H1 (cell line): ENCODE data around the gene MYLK. TPM values are rescaled to one million over a fixed set of nuclear protein-coding genes. Genes with fewer than 3 reads are reported as not detected.
A peak's percentile ranks its signal among the peaks of the same experiment; 100 is the strongest.
"Not testable (repeated sequence)": the region's sequence is repeated elsewhere in the genome, so short reads cannot be mapped to it uniquely, and the experiment has no call there.

ENCODE experiments used
- CTCF ChIA-PET: fragments of 300-600 bp; sonication (Branson Sonifier 250); formaldehyde crosslinking; loops from one replicate; lab custom pipeline; 2021; ENCODE audit not compliant: partially characterized antibody; lab: Charles Lee
- POLR2A ChIA-PET: fragments of 300-600 bp; sonication (Branson Sonifier 250); formaldehyde crosslinking; loops from one replicate; lab custom pipeline; 2021; ENCODE audit warnings: inconsistent platforms; ENCODE audit not compliant: partially characterized antibody; lab: Charles Lee
- DNase-seq, 2 experiments: peaks; one replicate each; pipeline versions ENCODE4 v3.0.0 to v3.0.0-alpha.2; 2010 to 2022; ENCODE audit warnings: low spot score in 2 of 2, low read depth in 1 of 2, mixed read lengths in 1 of 2
- FAIRE-seq: peaks from 2 replicates; lab custom pipeline; 2011; peaks lifted over from hg19 to GRCh38; lab: Jason Lieb, UNC
- H2AFZ ChIP-seq: 2 replicates; pipeline ENCODE4 v1.8.1; 2012; ENCODE audit warnings: low read length, inconsistent platforms
- H2AK5ac ChIP-seq: 2 replicates; pipeline ENCODE4 v1.6.1; 2013; ENCODE audit warnings: low read depth, low read length
- H2BK120ac ChIP-seq: replicated peaks from 2 replicates; pipeline ENCODE3; 2013; ENCODE audit warnings: low read depth, low read length, inconsistent platforms
- H2BK12ac ChIP-seq: 2 replicates; pipeline ENCODE4 v1.6.1; 2013; ENCODE audit warnings: low read depth, low read length
- H2BK15ac ChIP-seq: 2 replicates; pipeline ENCODE4 v1.6.1; 2013; ENCODE audit warnings: low read length
- H2BK20ac ChIP-seq: 2 replicates; pipeline ENCODE4 v1.6.1; 2013; ENCODE audit warnings: low read length
- H2BK5ac ChIP-seq: 2 replicates; pipeline ENCODE4 v1.6.1; 2013; ENCODE audit warnings: low read depth, low read length
- H3K14ac ChIP-seq: 2 replicates; pipeline ENCODE4 v1.6.1; 2013; ENCODE audit warnings: inconsistent platforms; ENCODE audit not compliant: insufficient read length
- H3K18ac ChIP-seq: 2 replicates; pipeline ENCODE4 v1.6.1; 2013; ENCODE audit warnings: low read length; ENCODE audit errors: extremely low read depth
- H3K23ac ChIP-seq: 2 replicates; pipeline ENCODE4 v1.6.1; 2013; ENCODE audit warnings: inconsistent platforms; ENCODE audit not compliant: insufficient read length
- H3K23me2 ChIP-seq: 2 replicates; pipeline ENCODE4 v1.6.1; 2013; ENCODE audit warnings: low read depth, low read length
- H3K27ac ChIP-seq: 2 replicates; pipeline ENCODE4 v1.6.1; 2011; ENCODE audit warnings: low read depth, low read length, inconsistent platforms
- H3K27me3 ChIP-seq, 4 experiments: replicated peaks in 1 of 4; 1 replicate in 1 of 4; 2 replicates in 3 of 4; pipeline versions ENCODE4 v1.6.1 to v1.8.1; 2011 to 2013; ENCODE audit warnings: low read length in 3 of 4, mild to moderate bottlenecking in 3 of 4, inconsistent platforms in 2 of 4, mixed read lengths in 2 of 4, moderate library complexity in 1 of 4; ENCODE audit not compliant: control insufficient read depth in 3 of 4, insufficient read depth in 3 of 4; ENCODE audit errors: extremely low read depth in 1 of 4
- H3K36me3 ChIP-seq, 4 experiments: 2 replicates each; pipeline versions ENCODE4 v1.6.1 to v1.8.1; 2011 to 2013; ENCODE audit warnings: mild to moderate bottlenecking in 4 of 4, low read length in 3 of 4, moderate library complexity in 2 of 4, control low read depth in 1 of 4, inconsistent platforms in 1 of 4; ENCODE audit not compliant: insufficient read depth in 4 of 4, control insufficient read depth in 2 of 4
- H3K4ac ChIP-seq: replicated peaks from 2 replicates; pipeline ENCODE3; 2013; ENCODE audit warnings: low read length, low read depth, mixed read lengths, inconsistent platforms; ENCODE audit not compliant: insufficient read length
- H3K4me1 ChIP-seq, 4 experiments: replicated peaks in 1 of 4; 1 replicate in 1 of 4; 2 replicates in 3 of 4; pipeline versions ENCODE4 v1.6.1 to v1.8.1; 2011 to 2013; ENCODE audit warnings: low read length in 3 of 4, inconsistent platforms in 2 of 4, mixed read lengths in 1 of 4; ENCODE audit not compliant: insufficient read depth in 4 of 4, control insufficient read depth in 3 of 4
- H3K4me2 ChIP-seq, 2 experiments: 2 replicates each; pipeline versions ENCODE4 v1.6.1 to v1.8.1; 2011 to 2013; ENCODE audit warnings: low read depth in 2 of 2, low read length in 2 of 2, control low read depth in 1 of 2, inconsistent platforms in 1 of 2, mild to moderate bottlenecking in 1 of 2; ENCODE audit not compliant: insufficient read depth in 1 of 2
- H3K4me3 ChIP-seq, 4 experiments: fragments of 200-600, 300-600 bp in 1 of 4; sonication (generic), shearing (Covaris generic), sonication (Bioruptor Twin) in 1 of 4; 2 replicates each; pipeline versions ENCODE4 v1.5.1 to v1.8.1; 2011 to 2016; ENCODE audit warnings: low read length in 4 of 4, low read depth in 3 of 4, control low read depth in 2 of 4, inconsistent platforms in 2 of 4, mild to moderate bottlenecking in 2 of 4, mixed read lengths in 1 of 4, moderate library complexity in 1 of 4; ENCODE audit not compliant: insufficient read depth in 2 of 4; ENCODE audit errors: extremely low read depth in 1 of 4
- H3K56ac ChIP-seq: replicated peaks from 2 replicates; pipeline ENCODE3; 2013; ENCODE audit warnings: low read depth, mild to moderate bottlenecking, mixed read lengths, low read length, inconsistent platforms; ENCODE audit not compliant: insufficient read length
- H3K79me1 ChIP-seq: 2 replicates; pipeline ENCODE4 v1.6.1; 2013; ENCODE audit warnings: low read depth, low read length, control low read depth
- H3K79me2 ChIP-seq, 2 experiments: 2 replicates each; pipeline versions ENCODE4 v1.6.1 to v1.8.1; 2012 to 2013; ENCODE audit warnings: low read length in 2 of 2, mild to moderate bottlenecking in 2 of 2, inconsistent platforms in 1 of 2; ENCODE audit not compliant: insufficient read depth in 2 of 2, control insufficient read depth in 1 of 2
- H3K9ac ChIP-seq, 4 experiments: replicated peaks in 1 of 4; 1 replicate in 1 of 4; 2 replicates in 3 of 4; pipeline versions ENCODE4 v1.6.1 to v1.8.1; 2011 to 2013; ENCODE audit warnings: low read depth in 3 of 4, low read length in 3 of 4, control low read depth in 2 of 4, mild to moderate bottlenecking in 2 of 4, moderate library complexity in 2 of 4, inconsistent platforms in 1 of 4; ENCODE audit errors: extremely low read depth in 1 of 4
- H3K9me3 ChIP-seq, 2 experiments: 2 replicates each; pipeline versions ENCODE4 v1.6.1 to v1.8.1; 2012 to 2013; ENCODE audit warnings: mild to moderate bottlenecking in 2 of 2, moderate library complexity in 2 of 2, control low read depth in 1 of 2, inconsistent platforms in 1 of 2, low read depth in 1 of 2, low read length in 1 of 2, mixed read lengths in 1 of 2; ENCODE audit not compliant: insufficient read depth in 2 of 2
- H4K20me1 ChIP-seq, 2 experiments: replicated peaks in 1 of 2; 2 replicates each; pipeline versions ENCODE3 to v1.8.1; 2011 to 2013; ENCODE audit warnings: inconsistent platforms in 2 of 2, low read length in 2 of 2, mild to moderate bottlenecking in 1 of 2; ENCODE audit not compliant: insufficient read depth in 2 of 2, control insufficient read depth in 1 of 2
- H4K5ac ChIP-seq: 2 replicates; pipeline ENCODE4 v1.6.1; 2013; ENCODE audit warnings: low read length, low read depth, mixed read lengths, inconsistent platforms; ENCODE audit not compliant: insufficient read length
- H4K8ac ChIP-seq: 2 replicates; pipeline ENCODE4 v1.8.0; 2013; ENCODE audit warnings: mild to moderate bottlenecking, moderate library complexity, low read length, inconsistent platforms; ENCODE audit not compliant: insufficient read depth; ENCODE audit errors: extremely low read depth
- H4K91ac ChIP-seq: replicated peaks from 2 replicates; pipeline ENCODE3; 2013; ENCODE audit warnings: low read length, mixed read lengths, inconsistent platforms; ENCODE audit not compliant: insufficient read length
- CTCF ChIP-seq, 3 experiments: IDR thresholded peaks; 1 replicate in 2 of 3; 2 replicates in 1 of 3; pipeline versions ENCODE4 v1.5.1 to v1.6.1; 2011; ENCODE audit warnings: low read length in 3 of 3, mild to moderate bottlenecking in 3 of 3, inconsistent platforms in 2 of 3, low read depth in 1 of 3, moderate library complexity in 1 of 3; ENCODE audit not compliant: insufficient read depth in 1 of 3; ENCODE audit errors: control extremely low read depth in 1 of 3
- RAD21 ChIP-seq, 2 experiments: IDR thresholded peaks in 1 of 2; conservative IDR thresholded peaks in 1 of 2; 2 replicates each; pipeline ENCODE4 v1.6.1; 2011; ENCODE audit warnings: low read depth in 2 of 2, low read length in 2 of 2, improper control_type of control experiment in 1 of 2, inconsistent platforms in 1 of 2, mild to moderate bottlenecking in 1 of 2, moderate library complexity in 1 of 2
- WGBS, 2 experiments: shearing (Covaris generic) in 1 of 2; methylation state at CpG; one replicate each; pipeline versions ENCODE4 v1.1.6 to v1.1.7; 2013 to 2015; ENCODE audit warnings: low lambda C conversion rate in 2 of 2, mixed read lengths in 2 of 2, inconsistent platforms in 1 of 2, low coverage in 1 of 2, missing lambda C conversion rate in 1 of 2; ENCODE audit not compliant: insufficient replicate concordance in 2 of 2, insufficient coverage in 1 of 2, insufficient read length in 1 of 2; ENCODE audit errors: extremely low coverage in 1 of 2, missing lambda C conversion rate in 1 of 2; 5-methylcytosine and 5-hydroxymethylcytosine counted together
- polyA plus RNA-seq, 7 experiments: library from polyadenylated mRNA; depleted of rRNA in 3 of 7; stranded (reverse) in 5 of 7; unstranded in 2 of 7; fragments of >200 nt in 5 of 7; fragments of 200-250 nt in 2 of 7; gene quantifications; 1 replicate in 5 of 7; 2 replicates in 1 of 7; 4 replicates in 1 of 7; pipeline versions ENCODE4 v1.2.1 to v1.2.3, GENCODE V29; 2011 to 2013; ENCODE audit warnings: missing spikeins in 2 of 7, mixed read lengths in 2 of 7
- total RNA-seq: library from RNA; stranded (reverse); fragmentation: NEBNext Ultra II Directional; extraction: Animal tissue kit (Norgen Biotek cat#: 25700); gene quantifications from 2 replicates; pipeline ENCODE4 v1.2.1, GENCODE V29; 2021

MYLK gene
- total and polyA plus RNA-seq, 2 of the 8 experiments (the other 6 are each of a cell fraction or from before 2014, with no cell fraction given) = 11.6 to 21.3 TPM

DNA sequence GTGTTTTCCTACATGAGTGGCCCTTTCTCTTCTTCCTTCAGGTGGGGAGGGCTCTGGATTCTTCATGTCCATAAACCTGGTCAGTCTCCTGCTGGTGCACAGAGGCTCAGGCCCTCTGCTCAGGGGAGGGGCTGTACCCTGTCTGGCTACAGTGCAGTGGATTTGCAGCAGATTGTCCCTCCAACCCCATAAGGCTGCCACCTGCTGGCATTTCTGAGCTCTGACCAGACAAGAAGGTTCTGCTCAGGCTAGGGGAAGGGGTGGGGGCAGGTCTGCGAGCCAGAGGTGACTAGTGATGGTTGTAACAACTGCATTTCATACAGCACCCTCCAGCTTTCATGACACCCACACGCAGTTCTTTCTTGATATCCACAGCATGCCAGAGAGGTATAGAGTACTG lies 182.1 kb downstream of the MYLK start:
- DNase-seq = peak; percentile 33 to 64
- H3K56ac ChIP-seq, H2BK120ac ChIP-seq, POLR2A ChIA-PET, H2BK20ac ChIP-seq, H2BK15ac ChIP-seq, H3K4me2 ChIP-seq, H3K9me3 ChIP-seq, H4K20me1 ChIP-seq, H3K18ac ChIP-seq, H2AK5ac ChIP-seq, H3K9ac ChIP-seq, H3K23ac ChIP-seq, H4K8ac ChIP-seq, H3K4me3 ChIP-seq, H4K91ac ChIP-seq, H3K23me2 ChIP-seq, H3K79me1 ChIP-seq, H3K79me2 ChIP-seq, H3K14ac ChIP-seq, H2BK12ac ChIP-seq, H2AFZ ChIP-seq, H3K4me1 ChIP-seq, H4K5ac ChIP-seq, H3K27me3 ChIP-seq, H3K27ac ChIP-seq, H2BK5ac ChIP-seq, H3K36me3 ChIP-seq, H3K4ac ChIP-seq: not testable (repeated sequence)
- FAIRE-seq = peak; percentile 86
- 59% methylated on average over 2 of the region's 2 CpGs; no CpG with 5 or more reads in 1 of the 2 experiments for WGBS, 2 experiments
- TF ChIP-seq RAD21 (IDR thresholded peaks at IDR 0.05 in 1 of 2, conservative IDR thresholded peaks at IDR 0.05 in 1 of 2; ENCODE audit: low read depth in 2 of 2, low read length in 2 of 2) (peak; percentile 54 to 64), CTCF (IDR thresholded peaks at IDR 0.05; ENCODE audit: control extremely low read depth in 1 of 3, insufficient read depth in 1 of 3, low read depth in 1 of 3, low read length in 3 of 3) (peak; percentile 52 to 76 (median 63))
- CTCF ChIA-PET = interaction anchor here (0.6 to 51.6 kb wide), 15 partner anchors 8 to 750 kb away, joined by 3 to 1463 read pairs (median 5); no protein-coding TSS in a partner anchor
